NCI-H2227 treated with DMSO at 0.1 percent for 48 hours (cell line): ENCODE data around the gene DMRT2.

Experiments used
- DNase-seq: peaks from one replicate; lab custom pipeline; 2025; lab: John Stamatoyannopoulos, UW

Gene DMRT2

GRCh38 chr9:1047591-1048230 lies 2.4 kb upstream of the DMRT2 start:
- no peak for DNase-seq

GRCh38 chr9:1048231-1048619 lies 1.9 kb upstream of the DMRT2 start:
- no peak for DNase-seq

- no peak for DNase-seq
Measured at GRCh38 chr9:1048811-1049210, 1.3 kb upstream of the DMRT2 start.

GRCh38 chr9:1049641-1050040 lies 516 bp upstream of the DMRT2 start:
- no peak for DNase-seq

GRCh38 chr9:1051210-1051583 lies 1.0 kb downstream of the DMRT2 start:
- no peak for DNase-seq

- DNase-seq = no peak
Measured at GRCh38 chr9:1051584-1052275, 1.6 kb downstream of the DMRT2 start.

DNA sequence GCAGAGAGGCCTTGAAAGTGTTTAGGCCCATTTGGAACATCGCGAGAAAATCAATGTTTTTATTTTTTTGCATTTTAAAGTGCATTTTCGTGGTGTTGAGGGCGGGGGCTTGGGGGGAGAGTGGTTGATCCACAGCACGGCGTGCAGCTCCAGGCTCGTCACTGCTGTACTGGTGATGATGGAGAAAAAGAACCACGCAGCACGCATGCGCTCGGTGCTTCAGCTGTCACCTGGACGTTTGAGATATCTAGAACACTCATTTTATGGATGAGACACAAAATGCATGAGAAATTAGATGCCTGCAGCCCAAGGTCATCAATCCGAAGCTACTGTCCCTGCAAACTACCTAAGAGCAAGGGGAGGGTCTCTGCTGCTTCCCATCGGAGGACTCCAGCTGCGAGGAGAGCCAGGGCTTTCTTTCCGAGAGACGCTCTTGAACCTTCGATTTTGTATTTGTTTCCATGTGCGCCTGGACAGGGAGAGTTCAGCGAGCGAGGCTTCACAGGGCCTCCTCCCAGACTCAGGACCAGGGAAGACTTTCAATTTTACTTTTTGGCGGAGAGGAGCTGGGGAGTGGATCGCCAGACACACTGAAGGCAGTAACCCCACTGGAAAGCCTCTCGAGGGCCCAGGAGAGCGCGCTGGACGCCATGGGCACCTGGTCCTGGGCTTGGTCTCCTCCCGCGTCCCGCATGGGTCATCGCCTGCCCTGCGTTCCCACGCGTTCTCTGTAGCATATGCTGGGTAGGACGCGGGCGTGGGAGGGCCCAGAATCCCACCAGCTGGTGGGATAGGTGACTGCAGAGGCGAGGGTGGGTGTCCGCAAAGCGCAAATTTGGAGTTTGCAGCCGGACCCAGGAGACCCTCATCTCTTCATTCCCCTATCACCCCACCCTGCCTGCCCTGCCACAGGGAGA lies 2.5 kb downstream of the DMRT2 start:
- DNase-seq = no peak

DNA sequence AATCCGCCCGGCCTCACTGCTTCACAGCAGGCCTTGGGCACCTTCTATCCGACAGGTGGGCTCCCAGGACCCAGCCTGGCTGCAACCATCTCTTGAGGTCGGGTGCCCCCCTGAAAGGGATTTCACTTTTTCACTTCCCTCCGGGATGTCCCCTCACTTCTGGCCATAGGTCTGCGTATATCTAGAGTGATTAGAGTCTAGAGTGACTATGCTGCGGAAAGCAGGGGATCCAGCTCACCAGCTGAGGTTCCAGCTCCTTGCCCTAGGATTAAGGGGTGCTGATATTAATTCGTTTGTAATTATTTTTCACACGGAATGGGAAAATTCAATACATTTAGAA lies 3.1 kb downstream of the DMRT2 start:
- DNase-seq = no peak

DNA sequence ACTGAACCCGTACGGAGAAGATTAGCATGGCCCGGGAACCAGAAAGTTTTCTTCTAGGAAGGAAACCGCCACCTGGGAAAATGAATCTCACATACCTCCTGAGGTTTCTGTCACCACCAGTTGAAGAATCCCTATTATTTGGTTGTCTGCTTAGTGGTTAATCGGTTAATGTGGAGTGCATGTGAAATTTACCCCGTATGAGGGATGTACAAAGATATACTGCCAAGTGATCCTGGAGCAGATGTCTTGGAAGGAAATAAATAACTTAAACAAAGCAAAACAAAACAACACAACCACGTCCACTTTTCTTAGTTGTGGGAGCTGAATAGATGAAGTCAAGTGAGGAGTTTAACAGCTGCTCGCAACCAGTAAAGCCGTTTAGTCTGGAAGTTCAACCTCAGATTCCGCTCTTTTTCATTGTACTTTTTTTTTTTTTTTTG lies 3.8 kb downstream of the DMRT2 start:
- no peak for DNase-seq

DNA sequence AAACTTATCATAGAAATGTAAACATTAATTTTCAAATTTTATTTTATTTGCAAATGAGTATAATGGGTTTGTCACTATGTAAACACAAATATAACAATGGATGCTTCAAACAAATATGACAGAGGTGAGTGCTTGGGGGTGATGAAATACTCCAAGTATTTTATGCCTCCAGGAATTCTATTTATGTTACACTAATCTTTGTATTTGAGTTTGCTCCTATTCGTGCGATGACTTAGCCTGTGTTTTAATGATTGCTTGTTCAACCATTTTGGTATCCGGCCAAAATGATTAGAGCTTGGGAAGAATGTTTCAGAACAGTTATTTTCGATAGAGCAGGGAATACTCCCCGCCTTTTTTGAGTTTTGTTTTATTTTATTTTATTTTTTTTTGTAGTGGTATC lies 5.0 kb downstream of the DMRT2 start:
- no peak for DNase-seq

- DNase-seq = no peak
Measured at GRCh38 chr9:1057910-1058309, 7.8 kb downstream of the DMRT2 start.

- DNase-seq = no peak
Measured at GRCh38 chr9:1058826-1059487, 8.8 kb downstream of the DMRT2 start.

- no peak for DNase-seq
Measured at GRCh38 chr9:1065130-1065529, 15.0 kb downstream of the DMRT2 start.

DNA sequence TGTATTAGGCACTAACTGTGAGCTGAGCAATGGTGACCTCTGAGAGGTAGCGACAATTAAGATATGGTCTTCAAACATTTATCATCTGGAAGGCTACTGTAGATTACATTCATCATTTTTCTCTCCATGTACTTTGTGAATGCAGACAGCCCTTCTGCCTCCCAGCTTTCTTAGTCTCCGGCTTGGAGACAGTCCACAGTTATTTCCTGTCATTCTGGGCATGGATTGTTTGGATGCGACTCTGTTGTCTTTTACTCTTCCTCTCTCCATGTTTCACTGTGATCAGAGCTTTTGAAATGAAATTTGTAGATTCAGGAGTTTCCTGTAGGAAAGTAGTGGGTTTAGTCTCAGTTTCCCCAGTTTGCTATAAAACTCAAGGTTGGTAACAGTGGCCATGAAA lies 20.5 kb downstream of the DMRT2 start:
- no peak for DNase-seq

DNA sequence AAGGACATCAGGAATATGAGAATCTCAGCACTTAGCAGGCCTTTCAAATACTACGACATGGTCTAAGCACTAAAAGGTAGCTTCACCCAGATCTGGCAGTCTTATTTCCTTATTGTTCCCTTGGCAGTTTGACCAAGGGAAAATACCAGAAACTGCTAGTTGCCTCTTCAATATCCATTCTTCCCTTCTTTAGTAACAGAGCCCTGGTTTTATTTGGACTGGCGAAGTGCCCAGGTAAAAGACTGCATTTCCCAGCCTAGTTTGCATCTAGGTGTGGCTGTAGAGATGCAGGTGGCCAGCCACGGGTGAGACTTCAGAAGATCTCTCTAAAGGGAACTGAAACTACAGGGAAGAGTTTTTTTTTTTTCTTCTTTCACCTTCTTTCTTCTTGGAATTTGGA lies 21.6 kb downstream of the DMRT2 start:
- DNase-seq = no peak

DNA sequence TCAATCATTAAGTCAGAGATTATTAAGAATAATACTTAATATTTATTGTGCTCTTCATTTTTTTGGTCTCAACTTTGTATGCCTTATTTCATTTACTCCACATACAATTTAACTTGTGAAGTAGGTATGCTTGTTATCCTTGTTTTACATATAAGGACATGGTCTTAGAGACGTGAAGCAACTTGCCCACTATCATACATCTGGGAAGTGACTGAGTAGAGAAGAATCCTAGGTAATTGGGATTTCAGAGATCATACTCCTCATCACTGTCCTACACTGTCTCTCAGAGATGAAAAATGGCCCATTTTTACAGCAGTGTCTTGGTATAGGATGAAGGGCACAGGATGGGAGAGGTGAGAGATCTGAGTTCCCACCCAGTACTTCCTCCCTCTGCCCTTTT lies 23.3 kb downstream of the DMRT2 start:
- DNase-seq = no peak

- DNase-seq = no peak
Measured at GRCh38 chr9:1077616-1078015, 27.5 kb downstream of the DMRT2 start.

GRCh38 chr9:1083325-1083913 lies 33.3 kb downstream of the DMRT2 start:
- no peak for DNase-seq

DNA sequence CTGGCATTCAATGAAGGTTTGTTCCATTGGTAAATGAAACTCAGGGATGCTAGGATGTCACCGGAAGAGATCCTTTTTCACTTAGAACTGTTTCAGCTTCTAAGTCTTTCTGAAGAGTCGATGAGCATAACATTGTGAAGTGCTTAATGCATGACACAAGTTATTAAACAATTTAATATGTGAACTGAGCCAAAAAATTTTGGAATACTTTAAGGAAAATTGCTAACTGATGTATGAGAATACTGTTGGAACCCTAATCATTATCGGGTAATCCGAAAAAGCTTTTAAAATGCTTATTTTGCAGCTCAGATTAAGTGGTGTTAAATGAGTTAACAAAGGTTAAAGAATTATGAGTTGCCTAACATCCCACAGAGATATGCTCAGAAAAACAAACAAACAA lies 34.9 kb downstream of the DMRT2 start:
- DNase-seq = no peak

- DNase-seq = no peak
Measured at GRCh38 chr9:1086517-1086916, 36.4 kb downstream of the DMRT2 start.

GRCh38 chr9:1087120-1087881 lies 37.1 kb downstream of the DMRT2 start:
- DNase-seq = no peak
